Omental fat pad (tissue), 4 donors: Measurements from ENCODE around the gene LTBP4. TPM values are rescaled to one million over a fixed set of nuclear protein-coding genes. Genes with fewer than 3 reads are reported as not detected.

Source experiments
- ATAC-seq: fragments of 150-250 bp; one replicate; pipeline ENCODE4 v1.9.1; 2016; ENCODE audit warnings: mild to moderate bottlenecking, moderate library complexity; ENCODE audit not compliant: low FRiP score
- DNase-seq: peaks from one replicate; pipeline ENCODE4 v3.0.0-alpha.2; 2019; ENCODE audit warnings: low spot score
- CTCF ChIP-seq, 3 donors: fragments of 450-650 bp; IDR thresholded peaks; one replicate each; pipeline ENCODE4 v1.5.1; 2016 to 2017; ENCODE audit warnings: antibody characterized with exemption in 3 of 3, mild to moderate bottlenecking in 3 of 3, moderate library complexity in 2 of 3
- total RNA-seq, 4 donors: library from RNA; depleted of rRNA; stranded (reverse); fragments of >200 nt; gene quantifications; one replicate each; pipeline ENCODE4 v1.1.0, GENCODE V29; 2016

Gene LTBP4
- total RNA-seq, 4 donors from 2014 or later, result 73.5 to 197 (median 114) TPM

GRCh38 chr19:40633207-40633606 is 32.0 kb downstream of the LTBP4 start:
- DNase-seq, result no peak
- no peak for TF ChIP-seq CTCF (IDR thresholded peaks at IDR 0.05)
- no peak for ATAC-seq

GRCh38 chr19:40638327-40638726 is 37.2 kb downstream of the LTBP4 start:
- TF ChIP-seq CTCF (IDR thresholded peaks at IDR 0.05), result no peak
- no peak for DNase-seq
- no peak for ATAC-seq

GRCh38 chr19:40639638-40639982 is 38.4 kb downstream of the LTBP4 start:
- ATAC-seq, result no peak
- DNase-seq, result no peak
- no peak for TF ChIP-seq CTCF (IDR thresholded peaks at IDR 0.05)

- no peak for ATAC-seq
- TF ChIP-seq CTCF (IDR thresholded peaks at IDR 0.05), result no peak
Measured at GRCh38 chr19:40640744-40641143, 39.6 kb downstream of the LTBP4 start.

GRCh38 chr19:40641281-40641680 is 40.1 kb downstream of the LTBP4 start:
- DNase-seq, result no peak
- ATAC-seq, result no peak
- no peak for TF ChIP-seq CTCF (IDR thresholded peaks at IDR 0.05)

More at GRCh38 chr19:40640744-40641143, 39.6 kb downstream of the LTBP4 start:
- no peak for DNase-seq

- DNase-seq (no peak), ATAC-seq (no peak)
- TF ChIP-seq CTCF (IDR thresholded peaks at IDR 0.05), result no peak
Measured at GRCh38 chr19:40642051-40642706, 41.0 kb downstream of the LTBP4 start.

GRCh38 chr19:40642757-40643305 is 41.7 kb downstream of the LTBP4 start:
- no peak for ATAC-seq

More at GRCh38 chr19:40642757-40643305, 41.7 kb downstream of the LTBP4 start:
- no peak for TF ChIP-seq CTCF (IDR thresholded peaks at IDR 0.05)
- no peak for DNase-seq
